SK-N-SH treated with all-trans-retinoic acid at 6 μM for 48 hours (cell line): Measurements from ENCODE around the gene ZSCAN5B.
"Not testable (repeated sequence)": the region's sequence is repeated elsewhere in the genome, so short reads cannot be mapped to it uniquely, and the experiment has no call there.

Source experiments
- ATAC-seq: fragments of 200-7000 bp; cut with Tn5 transposase; 3 replicates; pipeline ENCODE4 v1.9.1; 2020; ENCODE audit warnings: mild to moderate bottlenecking, moderate library complexity
- ARNTL ChIP-seq: fragments of 450-650 bp; formaldehyde crosslinking; IDR thresholded peaks from 2 replicates; pipeline ENCODE4 v1.5.0; 2020; ENCODE audit warnings: low read depth, mild to moderate bottlenecking, moderate library complexity, borderline replicate concordance
- BACH2 ChIP-seq: fragments of 250-450 bp; sonication (Bioruptor Pico); IDR thresholded peaks from 2 replicates; pipeline ENCODE4 v1.9.0; 2021; ENCODE audit warnings: mild to moderate bottlenecking, borderline replicate concordance
- CSDC2 ChIP-seq: fragments of 250-450 bp; sonication (Bioruptor Pico); IDR thresholded peaks from 2 replicates; pipeline ENCODE4 v1.5.0; 2020; ENCODE audit warnings: mild to moderate bottlenecking, moderate library complexity
- ESRRG ChIP-seq: fragments of 250-450 bp; sonication (Bioruptor Pico); IDR thresholded peaks from 2 replicates; pipeline ENCODE4 v1.6.1; 2021; ENCODE audit warnings: mild to moderate bottlenecking
- GLIS3 ChIP-seq: fragments of 250-450 bp; sonication (Bioruptor Pico); IDR thresholded peaks from 2 replicates; pipeline ENCODE4 v1.5.0; 2020; ENCODE audit warnings: mild to moderate bottlenecking, moderate library complexity
- ISL1 ChIP-seq: fragments of 250-450 bp; sonication (Bioruptor Pico); IDR thresholded peaks from 2 replicates; pipeline ENCODE4 v2.1.2; 2022; ENCODE audit warnings: mild to moderate bottlenecking, moderate library complexity
- OSR1 ChIP-seq: fragments of 250-450 bp; sonication (Bioruptor Pico); IDR thresholded peaks from 2 replicates; pipeline ENCODE4 v1.8.0; 2022; ENCODE audit warnings: moderate library complexity, mild to moderate bottlenecking, inconsistent platforms
- PPARA ChIP-seq: fragments of 250-450 bp; sonication (Bioruptor Pico); IDR thresholded peaks from 2 replicates; pipeline ENCODE4 v1.5.0; 2020; ENCODE audit warnings: mild to moderate bottlenecking, borderline replicate concordance
- RARB ChIP-seq: fragments of 250-450 bp; sonication (Bioruptor Pico); IDR thresholded peaks from 2 replicates; pipeline ENCODE4 v1.8.0; 2021; ENCODE audit warnings: mild to moderate bottlenecking, moderate library complexity
- SNAI2 ChIP-seq: fragments of 250-450 bp; sonication (Bioruptor Pico); IDR thresholded peaks from 2 replicates; pipeline ENCODE4 v1.5.0; 2020; ENCODE audit warnings: mild to moderate bottlenecking, moderate library complexity
- TCF4 ChIP-seq: fragments of 250-450 bp; sonication (Bioruptor Pico); IDR thresholded peaks from 2 replicates; pipeline ENCODE4 v1.8.0; 2021; ENCODE audit warnings: mild to moderate bottlenecking, moderate library complexity, borderline replicate concordance
- TOX ChIP-seq: fragments of 250-450 bp; sonication (Bioruptor Pico); IDR thresholded peaks from 2 replicates; pipeline ENCODE4 v1.8.0; 2021; ENCODE audit warnings: mild to moderate bottlenecking, moderate library complexity, borderline replicate concordance
- ZC3H10 ChIP-seq: fragments of 250-450 bp; sonication (Bioruptor Pico); IDR thresholded peaks from 2 replicates; pipeline ENCODE4 v1.5.1; 2021; ENCODE audit warnings: mild to moderate bottlenecking, moderate library complexity
- ZFP3 ChIP-seq: fragments of 250-450 bp; sonication (Bioruptor Pico); IDR thresholded peaks from 2 replicates; pipeline ENCODE4 v1.5.0; 2020; ENCODE audit warnings: mild to moderate bottlenecking, moderate library complexity
- ZFP30 ChIP-seq: fragments of 450-650 bp; formaldehyde crosslinking; IDR thresholded peaks from 2 replicates; pipeline ENCODE4 v1.5.0; 2022; ENCODE audit warnings: mild to moderate bottlenecking, moderate library complexity
- ZNF565 ChIP-seq: fragments of 450-650 bp; formaldehyde crosslinking; conservative IDR thresholded peaks from 2 replicates; pipeline ENCODE4 v1.5.0; 2020; ENCODE audit warnings: low read depth, mild to moderate bottlenecking, moderate library complexity
- ZNF8 ChIP-seq: fragments of 450-650 bp; formaldehyde crosslinking; IDR thresholded peaks from 2 replicates; pipeline ENCODE4 v1.5.0; 2020; ENCODE audit warnings: mild to moderate bottlenecking, moderate library complexity
- TF ChIP-seq, protein P1 (sequence below): fragments of 250-450 bp; sonication (Bioruptor Pico); IDR thresholded peaks from 2 replicates; pipeline ENCODE4 v1.5.1; 2021; ENCODE audit warnings: mild to moderate bottlenecking, moderate library complexity
- TF ChIP-seq, protein P2 (sequence below): fragments of 250-450 bp; sonication (Bioruptor Pico); IDR thresholded peaks from 2 replicates; pipeline ENCODE4 v1.5.0; 2020; ENCODE audit warnings: mild to moderate bottlenecking, moderate library complexity
- TF ChIP-seq, protein P3 (sequence below): fragments of 250-450 bp; sonication (Bioruptor Pico); IDR thresholded peaks from 2 replicates; pipeline ENCODE4 v1.8.0; 2021; ENCODE audit warnings: low read depth, mild to moderate bottlenecking, moderate library complexity, borderline replicate concordance
- TF ChIP-seq, protein P4 (sequence below): fragments of 250-450 bp; sonication (Bioruptor Pico); IDR thresholded peaks from 2 replicates; pipeline ENCODE4 v1.8.0; 2020; ENCODE audit warnings: mild to moderate bottlenecking, moderate library complexity, borderline replicate concordance
- TF ChIP-seq, protein P5 (sequence below): fragments of 250-450 bp; sonication (Bioruptor Pico); IDR thresholded peaks from 2 replicates; pipeline ENCODE4 v1.5.1; 2020; ENCODE audit warnings: low read depth, mild to moderate bottlenecking, moderate library complexity

ZSCAN5B gene

DNA sequence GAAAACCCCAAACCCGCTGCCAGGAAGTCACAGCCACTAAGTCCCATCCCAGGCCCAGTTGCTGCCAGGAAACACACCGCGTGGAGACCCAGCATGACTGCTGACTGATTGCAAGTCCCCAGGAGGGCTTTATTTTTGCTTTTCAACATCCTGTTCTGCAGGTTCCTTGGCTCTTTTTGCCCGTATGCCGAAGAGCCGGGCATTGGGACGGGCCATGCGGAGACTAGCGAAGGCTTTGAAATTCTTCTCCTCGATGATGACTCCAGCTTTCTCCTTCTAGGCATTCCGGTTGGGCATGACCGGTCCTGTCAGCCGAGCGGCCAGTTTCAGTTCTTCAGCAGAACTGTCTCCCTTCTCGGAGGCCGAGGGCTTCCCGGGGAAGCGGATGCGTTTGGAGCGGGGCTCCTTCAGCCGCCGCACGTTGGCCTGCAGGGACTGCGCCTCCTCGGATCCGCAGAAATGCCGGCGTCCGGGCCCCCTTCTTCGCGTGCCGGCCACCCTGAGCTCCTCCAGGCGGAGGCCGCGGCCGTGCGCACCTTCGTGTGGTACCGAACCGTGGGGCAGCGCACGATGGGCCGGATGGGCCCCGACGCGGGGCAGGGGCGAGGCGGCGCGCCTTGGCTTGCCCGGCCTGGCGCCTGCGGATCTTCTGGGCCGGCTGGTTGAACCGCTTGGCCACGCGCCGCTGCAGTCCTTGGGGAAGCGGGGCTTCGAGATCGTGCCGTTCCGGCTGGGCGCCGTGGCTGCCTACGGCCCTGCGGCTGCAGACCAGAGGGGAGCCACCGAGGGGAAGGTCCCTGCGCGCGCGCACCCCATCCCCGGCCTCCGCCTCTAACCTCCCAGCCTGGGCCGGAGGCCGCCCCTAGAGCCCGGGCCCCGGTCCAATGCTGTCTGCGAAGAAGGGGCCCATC lies 19.7 kb upstream of the ZSCAN5B start:
- ATAC-seq = peak; percentile 59
- TF ChIP-seq ZC3H10 (CRISPR knock-in tag) = no peak
- no peak for TF ChIP-seq ESRRG (CRISPR knock-in tag)
- no peak for TF ChIP-seq OSR1 (CRISPR knock-in tag)
- TF ChIP-seq, protein P1, sequence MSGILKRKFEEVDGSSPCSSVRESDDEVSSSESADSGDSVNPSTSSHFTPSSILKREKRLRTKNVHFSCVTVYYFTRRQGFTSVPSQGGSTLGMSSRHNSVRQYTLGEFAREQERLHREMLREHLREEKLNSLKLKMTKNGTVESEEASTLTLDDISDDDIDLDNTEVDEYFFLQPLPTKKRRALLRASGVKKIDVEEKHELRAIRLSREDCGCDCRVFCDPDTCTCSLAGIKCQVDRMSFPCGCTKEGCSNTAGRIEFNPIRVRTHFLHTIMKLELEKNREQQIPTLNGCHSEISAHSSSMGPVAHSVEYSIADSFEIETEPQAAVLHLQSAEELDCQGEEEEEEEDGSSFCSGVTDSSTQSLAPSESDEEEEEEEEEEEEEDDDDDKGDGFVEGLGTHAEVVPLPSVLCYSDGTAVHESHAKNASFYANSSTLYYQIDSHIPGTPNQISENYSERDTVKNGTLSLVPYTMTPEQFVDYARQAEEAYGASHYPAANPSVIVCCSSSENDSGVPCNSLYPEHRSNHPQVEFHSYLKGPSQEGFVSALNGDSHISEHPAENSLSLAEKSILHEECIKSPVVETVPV (CRISPR knock-in tag) = no peak
- no peak for TF ChIP-seq ZFP30 (CRISPR knock-in tag)
- TF ChIP-seq GLIS3 (CRISPR knock-in tag) = no peak
- no peak for TF ChIP-seq CSDC2 (CRISPR knock-in tag)
- TF ChIP-seq, protein P2, sequence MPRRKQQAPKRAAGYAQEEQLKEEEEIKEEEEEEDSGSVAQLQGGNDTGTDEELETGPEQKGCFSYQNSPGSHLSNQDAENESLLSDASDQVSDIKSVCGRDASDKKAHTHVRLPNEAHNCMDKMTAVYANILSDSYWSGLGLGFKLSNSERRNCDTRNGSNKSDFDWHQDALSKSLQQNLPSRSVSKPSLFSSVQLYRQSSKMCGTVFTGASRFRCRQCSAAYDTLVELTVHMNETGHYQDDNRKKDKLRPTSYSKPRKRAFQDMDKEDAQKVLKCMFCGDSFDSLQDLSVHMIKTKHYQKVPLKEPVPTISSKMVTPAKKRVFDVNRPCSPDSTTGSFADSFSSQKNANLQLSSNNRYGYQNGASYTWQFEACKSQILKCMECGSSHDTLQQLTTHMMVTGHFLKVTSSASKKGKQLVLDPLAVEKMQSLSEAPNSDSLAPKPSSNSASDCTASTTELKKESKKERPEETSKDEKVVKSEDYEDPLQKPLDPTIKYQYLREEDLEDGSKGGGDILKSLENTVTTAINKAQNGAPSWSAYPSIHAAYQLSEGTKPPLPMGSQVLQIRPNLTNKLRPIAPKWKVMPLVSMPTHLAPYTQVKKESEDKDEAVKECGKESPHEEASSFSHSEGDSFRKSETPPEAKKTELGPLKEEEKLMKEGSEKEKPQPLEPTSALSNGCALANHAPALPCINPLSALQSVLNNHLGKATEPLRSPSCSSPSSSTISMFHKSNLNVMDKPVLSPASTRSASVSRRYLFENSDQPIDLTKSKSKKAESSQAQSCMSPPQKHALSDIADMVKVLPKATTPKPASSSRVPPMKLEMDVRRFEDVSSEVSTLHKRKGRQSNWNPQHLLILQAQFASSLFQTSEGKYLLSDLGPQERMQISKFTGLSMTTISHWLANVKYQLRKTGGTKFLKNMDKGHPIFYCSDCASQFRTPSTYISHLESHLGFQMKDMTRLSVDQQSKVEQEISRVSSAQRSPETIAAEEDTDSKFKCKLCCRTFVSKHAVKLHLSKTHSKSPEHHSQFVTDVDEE (CRISPR knock-in tag) = no peak
- TF ChIP-seq ARNTL = no peak
- no peak for TF ChIP-seq SNAI2 (CRISPR knock-in tag)
- TF ChIP-seq, protein P3, sequence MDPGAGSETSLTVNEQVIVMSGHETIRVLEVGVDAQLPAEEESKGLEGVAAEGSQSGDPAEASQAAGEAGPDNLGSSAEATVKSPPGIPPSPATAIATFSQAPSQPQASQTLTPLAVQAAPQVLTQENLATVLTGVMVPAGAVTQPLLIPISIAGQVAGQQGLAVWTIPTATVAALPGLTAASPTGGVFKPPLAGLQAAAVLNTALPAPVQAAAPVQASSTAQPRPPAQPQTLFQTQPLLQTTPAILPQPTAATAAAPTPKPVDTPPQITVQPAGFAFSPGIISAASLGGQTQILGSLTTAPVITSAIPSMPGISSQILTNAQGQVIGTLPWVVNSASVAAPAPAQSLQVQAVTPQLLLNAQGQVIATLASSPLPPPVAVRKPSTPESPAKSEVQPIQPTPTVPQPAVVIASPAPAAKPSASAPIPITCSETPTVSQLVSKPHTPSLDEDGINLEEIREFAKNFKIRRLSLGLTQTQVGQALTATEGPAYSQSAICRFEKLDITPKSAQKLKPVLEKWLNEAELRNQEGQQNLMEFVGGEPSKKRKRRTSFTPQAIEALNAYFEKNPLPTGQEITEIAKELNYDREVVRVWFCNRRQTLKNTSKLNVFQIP = no peak
- no peak for TF ChIP-seq TCF4 (CRISPR knock-in tag)

DNA sequence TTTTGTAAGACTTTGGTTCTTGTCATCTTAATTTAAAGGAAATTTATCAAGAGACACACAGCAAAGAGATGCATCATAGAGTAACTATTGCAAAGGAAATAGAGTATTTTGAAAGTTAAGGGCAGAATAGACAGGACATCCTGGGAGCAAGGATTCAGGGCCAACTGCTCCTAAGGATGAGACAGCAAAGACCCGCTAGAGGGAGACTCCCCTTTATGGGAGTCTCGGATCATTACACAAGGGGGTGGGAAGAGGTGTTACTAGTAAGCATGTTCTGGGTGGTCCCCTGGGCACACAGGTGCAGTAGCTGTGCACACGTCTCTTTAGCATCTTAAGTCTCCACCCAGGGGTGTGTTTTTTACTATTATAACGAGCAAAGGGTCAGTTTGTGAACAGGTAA lies 14.1 kb upstream of the ZSCAN5B start:
- ATAC-seq = no peak
- TF ChIP-seq ARNTL = no peak
- TF ChIP-seq ISL1 (CRISPR knock-in tag) = no peak
- no peak for TF ChIP-seq ESRRG (CRISPR knock-in tag)
- TF ChIP-seq, all 23 proteins: peak for 0

DNA sequence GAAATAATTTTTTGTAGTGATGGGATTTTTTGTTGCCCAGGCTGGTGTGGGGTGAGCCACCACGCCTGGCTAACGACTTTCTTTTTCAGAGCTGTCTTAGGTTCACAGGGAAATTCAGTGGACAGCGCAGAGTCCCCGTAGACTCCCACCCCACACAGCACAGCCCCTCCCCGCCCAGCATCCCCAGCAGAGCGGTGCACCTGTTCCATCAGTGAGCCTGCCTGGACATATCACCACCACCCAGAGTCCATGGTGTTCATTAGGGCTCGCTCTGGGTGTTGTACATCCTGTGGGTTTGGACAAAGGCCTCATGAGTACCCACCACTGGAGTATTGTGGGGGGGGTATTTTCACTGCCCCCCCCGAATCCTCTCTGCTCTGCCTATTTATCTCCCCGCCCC lies 12.5 kb upstream of the ZSCAN5B start:
- not testable (repeated sequence) for ATAC-seq

DNA sequence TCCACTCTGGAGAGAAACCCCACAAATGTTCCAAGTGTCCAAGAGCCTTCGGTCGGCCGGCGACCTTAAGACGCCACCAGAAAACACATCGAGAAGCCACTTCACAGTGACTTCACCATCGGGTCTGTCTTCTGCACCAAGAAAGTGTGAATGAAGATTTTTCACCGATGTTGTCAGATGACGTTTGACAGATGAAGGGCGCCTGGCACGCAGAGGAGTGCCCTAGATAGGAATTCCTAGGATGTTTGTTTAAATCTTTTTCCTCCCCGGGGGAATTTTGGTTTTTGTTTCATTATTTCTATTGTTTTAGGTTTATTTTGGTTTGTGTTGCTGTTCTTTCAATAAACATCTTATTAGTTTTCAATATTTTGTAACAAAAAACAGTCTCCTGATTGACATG lies 11.5 kb upstream of the ZSCAN5B start:
- ATAC-seq = no peak
- TF ChIP-seq ISL1 (CRISPR knock-in tag) (no peak), PPARA (CRISPR knock-in tag) (no peak), ARNTL (no peak), ZFP3 (CRISPR knock-in tag) (no peak), TOX (CRISPR knock-in tag) (no peak), GLIS3 (CRISPR knock-in tag) (no peak), ZFP30 (CRISPR knock-in tag) (no peak), CSDC2 (CRISPR knock-in tag) (no peak), OSR1 (CRISPR knock-in tag) (no peak), ZNF565 (CRISPR knock-in tag) (no peak), BACH2 (CRISPR knock-in tag) (no peak), RARB (no peak), ESRRG (CRISPR knock-in tag) (no peak), TCF4 (CRISPR knock-in tag) (no peak), ZNF8 (CRISPR knock-in tag) (no peak)
- TF ChIP-seq, protein P4, sequence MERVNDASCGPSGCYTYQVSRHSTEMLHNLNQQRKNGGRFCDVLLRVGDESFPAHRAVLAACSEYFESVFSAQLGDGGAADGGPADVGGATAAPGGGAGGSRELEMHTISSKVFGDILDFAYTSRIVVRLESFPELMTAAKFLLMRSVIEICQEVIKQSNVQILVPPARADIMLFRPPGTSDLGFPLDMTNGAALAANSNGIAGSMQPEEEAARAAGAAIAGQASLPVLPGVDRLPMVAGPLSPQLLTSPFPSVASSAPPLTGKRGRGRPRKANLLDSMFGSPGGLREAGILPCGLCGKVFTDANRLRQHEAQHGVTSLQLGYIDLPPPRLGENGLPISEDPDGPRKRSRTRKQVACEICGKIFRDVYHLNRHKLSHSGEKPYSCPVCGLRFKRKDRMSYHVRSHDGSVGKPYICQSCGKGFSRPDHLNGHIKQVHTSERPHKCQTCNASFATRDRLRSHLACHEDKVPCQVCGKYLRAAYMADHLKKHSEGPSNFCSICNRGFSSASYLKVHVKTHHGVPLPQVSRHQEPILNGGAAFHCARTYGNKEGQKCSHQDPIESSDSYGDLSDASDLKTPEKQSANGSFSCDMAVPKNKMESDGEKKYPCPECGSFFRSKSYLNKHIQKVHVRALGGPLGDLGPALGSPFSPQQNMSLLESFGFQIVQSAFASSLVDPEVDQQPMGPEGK = no peak
- TF ChIP-seq, protein P5, sequence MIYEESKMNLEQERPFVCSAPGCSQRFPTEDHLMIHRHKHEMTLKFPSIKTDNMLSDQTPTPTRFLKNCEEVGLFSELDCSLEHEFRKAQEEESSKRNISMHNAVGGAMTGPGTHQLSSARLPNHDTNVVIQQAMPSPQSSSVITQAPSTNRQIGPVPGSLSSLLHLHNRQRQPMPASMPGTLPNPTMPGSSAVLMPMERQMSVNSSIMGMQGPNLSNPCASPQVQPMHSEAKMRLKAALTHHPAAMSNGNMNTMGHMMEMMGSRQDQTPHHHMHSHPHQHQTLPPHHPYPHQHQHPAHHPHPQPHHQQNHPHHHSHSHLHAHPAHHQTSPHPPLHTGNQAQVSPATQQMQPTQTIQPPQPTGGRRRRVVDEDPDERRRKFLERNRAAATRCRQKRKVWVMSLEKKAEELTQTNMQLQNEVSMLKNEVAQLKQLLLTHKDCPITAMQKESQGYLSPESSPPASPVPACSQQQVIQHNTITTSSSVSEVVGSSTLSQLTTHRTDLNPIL (CRISPR knock-in tag) = no peak
- TF ChIP-seq, protein P2 (CRISPR knock-in tag) = no peak
- TF ChIP-seq, all 23 proteins: peak for 0

DNA sequence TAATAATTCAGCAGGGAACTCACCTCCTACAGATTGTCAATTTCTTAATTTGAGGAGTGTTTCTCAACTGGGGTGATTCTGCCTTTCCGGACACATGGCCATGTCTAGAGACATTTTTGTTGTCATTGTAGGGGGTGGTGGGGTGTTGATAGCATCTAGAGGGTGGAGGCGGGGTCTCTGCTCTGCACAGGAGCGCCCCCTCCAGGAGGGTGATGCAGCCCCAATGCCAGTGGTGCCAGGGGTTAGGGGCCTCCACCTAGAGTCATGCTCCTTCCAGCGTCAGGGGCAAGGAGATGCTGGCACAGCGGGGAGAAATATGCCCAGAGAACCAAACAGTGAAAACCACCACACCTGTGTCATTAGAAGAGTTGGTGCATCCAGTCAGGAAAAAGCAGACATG lies 10.0 kb upstream of the ZSCAN5B start:
- ATAC-seq = not testable (repeated sequence)
